Measurements from ENCODE around the gene AP1AR. TPM values are rescaled to one million over a fixed set of nuclear protein-coding genes. Genes with fewer than 3 reads are reported as not detected.

The AP1AR gene
- total RNA-seq, 1 experiment from 2014 or later = 22.4 TPM

DNA sequence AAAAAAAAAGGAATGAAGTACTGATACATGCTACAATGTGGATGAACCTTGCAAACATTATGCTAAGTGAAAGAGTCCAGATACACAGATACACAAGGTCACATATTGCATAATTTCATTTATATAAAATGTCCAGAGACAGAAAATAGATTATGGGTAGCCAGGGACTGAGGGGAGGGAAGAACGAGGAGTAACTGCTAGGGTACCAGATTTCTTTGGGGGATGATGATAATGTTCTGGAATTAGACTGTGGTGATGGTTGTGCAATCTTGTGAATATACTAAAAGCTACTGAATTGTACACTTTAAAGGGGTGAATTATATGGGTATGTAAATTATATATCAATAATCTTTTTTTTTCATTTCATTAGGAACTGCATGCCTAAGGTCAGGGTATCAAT lies 20.8 kb upstream of the AP1AR start:
- ChIA-PET CTCF (no interaction called here), POLR2A (interaction anchor here (0.7 kb wide), 1 partner anchor 99 kb away, joined by 3 read pairs; no protein-coding TSS in a partner anchor)
- H3K4me1 Mint-ChIP-seq = no peaks in the 10 kb centered on the region
- H3K27me3 Mint-ChIP-seq (ENCODE audit: low read depth) = no peaks in the 10 kb centered on the region
- no peak overlapping the region for H3K27ac Mint-ChIP-seq
- no peak for DNase-seq (ENCODE audit: low spot score)
- H3K4me3 Mint-ChIP-seq = no peak overlapping the region
- H3K9me3 Mint-ChIP-seq = peaks cover 17% of the 10 kb centered on the region
- TF ChIP-seq, protein P1, sequence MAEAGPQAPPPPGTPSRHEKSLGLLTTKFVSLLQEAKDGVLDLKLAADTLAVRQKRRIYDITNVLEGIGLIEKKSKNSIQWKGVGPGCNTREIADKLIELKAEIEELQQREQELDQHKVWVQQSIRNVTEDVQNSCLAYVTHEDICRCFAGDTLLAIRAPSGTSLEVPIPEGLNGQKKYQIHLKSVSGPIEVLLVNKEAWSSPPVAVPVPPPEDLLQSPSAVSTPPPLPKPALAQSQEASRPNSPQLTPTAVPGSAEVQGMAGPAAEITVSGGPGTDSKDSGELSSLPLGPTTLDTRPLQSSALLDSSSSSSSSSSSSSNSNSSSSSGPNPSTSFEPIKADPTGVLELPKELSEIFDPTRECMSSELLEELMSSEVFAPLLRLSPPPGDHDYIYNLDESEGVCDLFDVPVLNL (CRISPR knock-in tag; IDR thresholded peaks at IDR 0.05; ENCODE audit: borderline replicate concordance, low read depth) = no peak
- TF ChIP-seq, protein P2, sequence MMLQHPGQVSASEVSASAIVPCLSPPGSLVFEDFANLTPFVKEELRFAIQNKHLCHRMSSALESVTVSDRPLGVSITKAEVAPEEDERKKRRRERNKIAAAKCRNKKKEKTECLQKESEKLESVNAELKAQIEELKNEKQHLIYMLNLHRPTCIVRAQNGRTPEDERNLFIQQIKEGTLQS (CRISPR knock-in tag; conservative IDR thresholded peaks at IDR 0.05) = no peak
- TF ChIP-seq, protein P3, sequence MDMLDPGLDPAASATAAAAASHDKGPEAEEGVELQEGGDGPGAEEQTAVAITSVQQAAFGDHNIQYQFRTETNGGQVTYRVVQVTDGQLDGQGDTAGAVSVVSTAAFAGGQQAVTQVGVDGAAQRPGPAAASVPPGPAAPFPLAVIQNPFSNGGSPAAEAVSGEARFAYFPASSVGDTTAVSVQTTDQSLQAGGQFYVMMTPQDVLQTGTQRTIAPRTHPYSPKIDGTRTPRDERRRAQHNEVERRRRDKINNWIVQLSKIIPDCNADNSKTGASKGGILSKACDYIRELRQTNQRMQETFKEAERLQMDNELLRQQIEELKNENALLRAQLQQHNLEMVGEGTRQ (CRISPR knock-in tag; IDR thresholded peaks at IDR 0.05) = no peak
- H3K36me3 Mint-ChIP-seq = peaks cover 5% of the 10 kb centered on the region; the same call in 1 of the 2 replicates
- no peak for ATAC-seq

DNA sequence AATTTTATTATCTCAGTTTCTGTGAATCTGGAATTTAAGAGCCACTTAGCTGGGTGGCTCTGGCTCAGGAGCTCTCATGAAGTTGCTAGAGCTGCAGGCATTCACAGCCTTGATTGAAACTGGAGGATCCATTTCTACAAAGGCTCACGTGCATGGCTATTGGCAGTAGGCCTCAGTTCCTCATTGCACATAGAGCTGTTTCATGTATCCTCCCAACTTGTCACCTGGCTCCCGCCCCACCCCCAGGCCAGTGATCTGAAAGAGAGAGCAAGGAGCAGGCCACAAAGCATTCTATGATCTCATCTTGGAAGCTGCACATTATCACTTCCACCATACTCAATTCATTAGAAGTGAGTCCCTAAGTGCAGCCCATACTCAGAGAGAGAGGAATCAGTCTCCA lies 18.5 kb upstream of the AP1AR start:
- CTCF ChIA-PET = interaction anchor here (1.9 kb wide), 1 partner anchor 113 kb away, joined by 5 read pairs; no protein-coding TSS in a partner anchor
- TF ChIP-seq ZNF263 (CRISPR knock-in tag; IDR thresholded peaks at IDR 0.05; ENCODE audit: low read depth) (no peak), IRF2 (CRISPR knock-in tag; IDR thresholded peaks at IDR 0.05; ENCODE audit: borderline replicate concordance, low read depth) (no peak), PRRX2 (CRISPR knock-in tag; IDR thresholded peaks at IDR 0.05) (no peak), FOXP1 (CRISPR knock-in tag; IDR thresholded peaks at IDR 0.05; ENCODE audit: borderline replicate concordance) (no peak), NFATC4 (CRISPR knock-in tag; IDR thresholded peaks at IDR 0.05) (no peak), ELF4 (CRISPR knock-in tag; IDR thresholded peaks at IDR 0.05; ENCODE audit: low read depth) (no peak), ZNF423 (CRISPR knock-in tag; IDR thresholded peaks at IDR 0.05) (no peak), KAT7 (CRISPR knock-in tag; IDR thresholded peaks at IDR 0.05; ENCODE audit: borderline replicate concordance) (no peak), NR3C1 (CRISPR knock-in tag; conservative IDR thresholded peaks at IDR 0.05; ENCODE audit: low read depth) (no peak), ZBTB21 (CRISPR knock-in tag; IDR thresholded peaks at IDR 0.05; ENCODE audit: borderline replicate concordance) (no peak)
- TF ChIP-seq, protein P4, sequence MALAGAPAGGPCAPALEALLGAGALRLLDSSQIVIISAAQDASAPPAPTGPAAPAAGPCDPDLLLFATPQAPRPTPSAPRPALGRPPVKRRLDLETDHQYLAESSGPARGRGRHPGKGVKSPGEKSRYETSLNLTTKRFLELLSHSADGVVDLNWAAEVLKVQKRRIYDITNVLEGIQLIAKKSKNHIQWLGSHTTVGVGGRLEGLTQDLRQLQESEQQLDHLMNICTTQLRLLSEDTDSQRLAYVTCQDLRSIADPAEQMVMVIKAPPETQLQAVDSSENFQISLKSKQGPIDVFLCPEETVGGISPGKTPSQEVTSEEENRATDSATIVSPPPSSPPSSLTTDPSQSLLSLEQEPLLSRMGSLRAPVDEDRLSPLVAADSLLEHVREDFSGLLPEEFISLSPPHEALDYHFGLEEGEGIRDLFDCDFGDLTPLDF (CRISPR knock-in tag; IDR thresholded peaks at IDR 0.05) = no peak
- TF ChIP-seq, protein P5, sequence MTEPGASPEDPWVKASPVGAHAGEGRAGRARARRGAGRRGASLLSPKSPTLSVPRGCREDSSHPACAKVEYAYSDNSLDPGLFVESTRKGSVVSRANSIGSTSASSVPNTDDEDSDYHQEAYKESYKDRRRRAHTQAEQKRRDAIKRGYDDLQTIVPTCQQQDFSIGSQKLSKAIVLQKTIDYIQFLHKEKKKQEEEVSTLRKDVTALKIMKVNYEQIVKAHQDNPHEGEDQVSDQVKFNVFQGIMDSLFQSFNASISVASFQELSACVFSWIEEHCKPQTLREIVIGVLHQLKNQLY (CRISPR knock-in tag; IDR thresholded peaks at IDR 0.05) = no peak
- TF ChIP-seq, protein P6, sequence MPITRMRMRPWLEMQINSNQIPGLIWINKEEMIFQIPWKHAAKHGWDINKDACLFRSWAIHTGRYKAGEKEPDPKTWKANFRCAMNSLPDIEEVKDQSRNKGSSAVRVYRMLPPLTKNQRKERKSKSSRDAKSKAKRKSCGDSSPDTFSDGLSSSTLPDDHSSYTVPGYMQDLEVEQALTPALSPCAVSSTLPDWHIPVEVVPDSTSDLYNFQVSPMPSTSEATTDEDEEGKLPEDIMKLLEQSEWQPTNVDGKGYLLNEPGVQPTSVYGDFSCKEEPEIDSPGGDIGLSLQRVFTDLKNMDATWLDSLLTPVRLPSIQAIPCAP (CRISPR knock-in tag; IDR thresholded peaks at IDR 0.05) = no peak
- TF ChIP-seq, protein P7, sequence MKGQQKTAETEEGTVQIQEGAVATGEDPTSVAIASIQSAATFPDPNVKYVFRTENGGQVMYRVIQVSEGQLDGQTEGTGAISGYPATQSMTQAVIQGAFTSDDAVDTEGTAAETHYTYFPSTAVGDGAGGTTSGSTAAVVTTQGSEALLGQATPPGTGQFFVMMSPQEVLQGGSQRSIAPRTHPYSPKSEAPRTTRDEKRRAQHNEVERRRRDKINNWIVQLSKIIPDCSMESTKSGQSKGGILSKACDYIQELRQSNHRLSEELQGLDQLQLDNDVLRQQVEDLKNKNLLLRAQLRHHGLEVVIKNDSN (CRISPR knock-in tag; IDR thresholded peaks at IDR 0.05) = no peak
- TF ChIP-seq, protein P8, sequence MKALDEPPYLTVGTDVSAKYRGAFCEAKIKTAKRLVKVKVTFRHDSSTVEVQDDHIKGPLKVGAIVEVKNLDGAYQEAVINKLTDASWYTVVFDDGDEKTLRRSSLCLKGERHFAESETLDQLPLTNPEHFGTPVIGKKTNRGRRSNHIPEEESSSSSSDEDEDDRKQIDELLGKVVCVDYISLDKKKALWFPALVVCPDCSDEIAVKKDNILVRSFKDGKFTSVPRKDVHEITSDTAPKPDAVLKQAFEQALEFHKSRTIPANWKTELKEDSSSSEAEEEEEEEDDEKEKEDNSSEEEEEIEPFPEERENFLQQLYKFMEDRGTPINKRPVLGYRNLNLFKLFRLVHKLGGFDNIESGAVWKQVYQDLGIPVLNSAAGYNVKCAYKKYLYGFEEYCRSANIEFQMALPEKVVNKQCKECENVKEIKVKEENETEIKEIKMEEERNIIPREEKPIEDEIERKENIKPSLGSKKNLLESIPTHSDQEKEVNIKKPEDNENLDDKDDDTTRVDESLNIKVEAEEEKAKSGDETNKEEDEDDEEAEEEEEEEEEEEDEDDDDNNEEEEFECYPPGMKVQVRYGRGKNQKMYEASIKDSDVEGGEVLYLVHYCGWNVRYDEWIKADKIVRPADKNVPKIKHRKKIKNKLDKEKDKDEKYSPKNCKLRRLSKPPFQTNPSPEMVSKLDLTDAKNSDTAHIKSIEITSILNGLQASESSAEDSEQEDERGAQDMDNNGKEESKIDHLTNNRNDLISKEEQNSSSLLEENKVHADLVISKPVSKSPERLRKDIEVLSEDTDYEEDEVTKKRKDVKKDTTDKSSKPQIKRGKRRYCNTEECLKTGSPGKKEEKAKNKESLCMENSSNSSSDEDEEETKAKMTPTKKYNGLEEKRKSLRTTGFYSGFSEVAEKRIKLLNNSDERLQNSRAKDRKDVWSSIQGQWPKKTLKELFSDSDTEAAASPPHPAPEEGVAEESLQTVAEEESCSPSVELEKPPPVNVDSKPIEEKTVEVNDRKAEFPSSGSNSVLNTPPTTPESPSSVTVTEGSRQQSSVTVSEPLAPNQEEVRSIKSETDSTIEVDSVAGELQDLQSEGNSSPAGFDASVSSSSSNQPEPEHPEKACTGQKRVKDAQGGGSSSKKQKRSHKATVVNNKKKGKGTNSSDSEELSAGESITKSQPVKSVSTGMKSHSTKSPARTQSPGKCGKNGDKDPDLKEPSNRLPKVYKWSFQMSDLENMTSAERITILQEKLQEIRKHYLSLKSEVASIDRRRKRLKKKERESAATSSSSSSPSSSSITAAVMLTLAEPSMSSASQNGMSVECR (CRISPR knock-in tag; IDR thresholded peaks at IDR 0.05; ENCODE audit: borderline replicate concordance) = no peak
- TF ChIP-seq, protein P9, sequence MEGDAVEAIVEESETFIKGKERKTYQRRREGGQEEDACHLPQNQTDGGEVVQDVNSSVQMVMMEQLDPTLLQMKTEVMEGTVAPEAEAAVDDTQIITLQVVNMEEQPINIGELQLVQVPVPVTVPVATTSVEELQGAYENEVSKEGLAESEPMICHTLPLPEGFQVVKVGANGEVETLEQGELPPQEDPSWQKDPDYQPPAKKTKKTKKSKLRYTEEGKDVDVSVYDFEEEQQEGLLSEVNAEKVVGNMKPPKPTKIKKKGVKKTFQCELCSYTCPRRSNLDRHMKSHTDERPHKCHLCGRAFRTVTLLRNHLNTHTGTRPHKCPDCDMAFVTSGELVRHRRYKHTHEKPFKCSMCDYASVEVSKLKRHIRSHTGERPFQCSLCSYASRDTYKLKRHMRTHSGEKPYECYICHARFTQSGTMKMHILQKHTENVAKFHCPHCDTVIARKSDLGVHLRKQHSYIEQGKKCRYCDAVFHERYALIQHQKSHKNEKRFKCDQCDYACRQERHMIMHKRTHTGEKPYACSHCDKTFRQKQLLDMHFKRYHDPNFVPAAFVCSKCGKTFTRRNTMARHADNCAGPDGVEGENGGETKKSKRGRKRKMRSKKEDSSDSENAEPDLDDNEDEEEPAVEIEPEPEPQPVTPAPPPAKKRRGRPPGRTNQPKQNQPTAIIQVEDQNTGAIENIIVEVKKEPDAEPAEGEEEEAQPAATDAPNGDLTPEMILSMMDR (IDR thresholded peaks at IDR 0.05) = no peak
- TF ChIP-seq, protein P10, sequence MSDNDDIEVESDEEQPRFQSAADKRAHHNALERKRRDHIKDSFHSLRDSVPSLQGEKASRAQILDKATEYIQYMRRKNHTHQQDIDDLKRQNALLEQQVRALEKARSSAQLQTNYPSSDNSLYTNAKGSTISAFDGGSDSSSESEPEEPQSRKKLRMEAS (CRISPR knock-in tag; IDR thresholded peaks at IDR 0.05) = no peak
- TF ChIP-seq, protein P11, sequence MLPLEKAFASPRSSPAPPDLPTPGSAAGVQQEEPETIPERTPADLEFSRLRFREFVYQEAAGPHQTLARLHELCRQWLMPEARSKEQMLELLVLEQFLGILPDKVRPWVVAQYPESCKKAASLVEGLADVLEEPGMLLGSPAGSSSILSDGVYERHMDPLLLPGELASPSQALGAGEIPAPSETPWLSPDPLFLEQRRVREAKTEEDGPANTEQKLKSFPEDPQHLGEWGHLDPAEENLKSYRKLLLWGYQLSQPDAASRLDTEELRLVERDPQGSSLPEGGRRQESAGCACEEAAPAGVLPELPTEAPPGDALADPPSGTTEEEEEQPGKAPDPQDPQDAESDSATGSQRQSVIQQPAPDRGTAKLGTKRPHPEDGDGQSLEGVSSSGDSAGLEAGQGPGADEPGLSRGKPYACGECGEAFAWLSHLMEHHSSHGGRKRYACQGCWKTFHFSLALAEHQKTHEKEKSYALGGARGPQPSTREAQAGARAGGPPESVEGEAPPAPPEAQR (CRISPR knock-in tag; IDR thresholded peaks at IDR 0.05) = no peak

More for the DNA sequence above, 18.5 kb upstream of the AP1AR start:
- H3K4me3 Mint-ChIP-seq = no peak overlapping the region
- ATAC-seq (no peak), DNase-seq (ENCODE audit: low spot score) (no peak)
- peaks cover 5% of the 10 kb centered on the region; the same call in 1 of the 2 replicates for H3K36me3 Mint-ChIP-seq
- H3K4me1 Mint-ChIP-seq = no peaks in the 10 kb centered on the region
- no peak overlapping the region for H3K27ac Mint-ChIP-seq
- POLR2A ChIA-PET = no interaction called here
- H3K27me3 Mint-ChIP-seq (ENCODE audit: low read depth) = no peaks in the 10 kb centered on the region
- peaks cover 13% of the 10 kb centered on the region for H3K9me3 Mint-ChIP-seq

Measured in WTC11 (cell line).